PC-9 (cell line): ENCODE data around the gene CYP27B1. TPM values are rescaled to one million over a fixed set of nuclear protein-coding genes. Genes with fewer than 3 reads are reported as not detected.

Experiments
- BruUV-seq: library from RNA; stranded (reverse); fragments of 400-500 nt; replicated peaks from 2 replicates; lab custom pipeline; 2021; lab: Mats Ljungman, UMichigan
- CTCF ChIA-PET: fragments of 300-600 bp; sonication (Branson Sonifier 250); formaldehyde crosslinking; loops from one replicate; lab custom pipeline; 2022; ENCODE audit warnings: antibody characterized with exemption; lab: Charles Lee
- POLR2A ChIA-PET: fragments of 300-600 bp; sonication (Branson Sonifier 250); formaldehyde crosslinking; loops from one replicate; lab custom pipeline; 2022; ENCODE audit warnings: antibody characterized with exemption; ENCODE audit not compliant: unreplicated experiment; lab: Charles Lee
- DNase-seq, 2 experiments: peaks; one replicate each; pipeline versions ENCODE4 v3.0.0 to v3.0.0-alpha.2; 2015 to 2022; ENCODE audit warnings: mixed read lengths in 1 of 2
- H2AFZ ChIP-seq: fragments of 200-600 bp; sonication (generic); 2 replicates; pipeline ENCODE4 v1.8.1; 2017; ENCODE audit warnings: antibody characterized with exemption
- H3F3A ChIP-seq: fragments of 200-600 bp; sonication (generic); 2 replicates; pipeline ENCODE4 v1.8.1; 2017; ENCODE audit warnings: antibody characterized with exemption, mild to moderate bottlenecking, low read depth; ENCODE audit not compliant: insufficient read depth
- H3K27ac ChIP-seq: fragments of 200-600 bp; sonication (generic); 2 replicates; pipeline ENCODE4 v1.6.1; 2016; ENCODE audit warnings: mixed run types
- H3K27me3 ChIP-seq: fragments of 200-600 bp; sonication (generic); 2 replicates; pipeline ENCODE4 v1.6.1; 2016; ENCODE audit warnings: low read depth, mixed run types; ENCODE audit not compliant: insufficient read depth
- H3K36me3 ChIP-seq: fragments of 200-600 bp; sonication (generic); 2 replicates; pipeline ENCODE4 v1.6.1; 2016; ENCODE audit warnings: low read depth, mixed run types
- H3K4me1 ChIP-seq: fragments of 200-600 bp; sonication (generic); replicated peaks from 2 replicates; pipeline ENCODE4 v1.6.1; 2016; ENCODE audit warnings: mixed run types; ENCODE audit not compliant: insufficient read depth
- H3K4me2 ChIP-seq: fragments of 200-600 bp; sonication (generic); 2 replicates; pipeline ENCODE4 v1.6.1; 2017; ENCODE audit warnings: mixed run types
- H3K4me3 ChIP-seq: fragments of 200-600 bp; sonication (generic); 2 replicates; pipeline ENCODE4 v1.6.1; 2016; ENCODE audit warnings: mixed run types
- H3K79me2 ChIP-seq: fragments of 200-600 bp; sonication (generic); 2 replicates; pipeline ENCODE4 v1.6.1; 2017; ENCODE audit warnings: low read depth, mixed run types
- H3K9me2 ChIP-seq: fragments of 200-600 bp; sonication (generic); 2 replicates; pipeline ENCODE4 v1.8.1; 2017; ENCODE audit warnings: mild to moderate bottlenecking; ENCODE audit not compliant: insufficient read depth
- H3K9me3 ChIP-seq: fragments of 200-600 bp; sonication (generic); 2 replicates; pipeline ENCODE4 v1.8.1; 2016; ENCODE audit warnings: low read depth; ENCODE audit not compliant: insufficient read depth
- H4K20me1 ChIP-seq: fragments of 200-600 bp; sonication (generic); 2 replicates; pipeline ENCODE4 v1.8.1; 2017; ENCODE audit not compliant: insufficient read depth
- CTCF ChIP-seq: fragments of 200-600 bp; sonication (generic); conservative IDR thresholded peaks from 2 replicates; pipeline ENCODE4 v1.6.1; 2017; ENCODE audit warnings: mixed run types, antibody characterized with exemption, mild to moderate bottlenecking, moderate library complexity
- EZH2 ChIP-seq: fragments of 200-600 bp; sonication (generic); IDR thresholded peaks from 2 replicates; pipeline ENCODE4 v1.8.0; 2017; ENCODE audit warnings: antibody characterized with exemption, low read depth
- intact Hi-C: fragments of 100-400 bp; cut with micrococcal nuclease; formaldehyde crosslinking; loops from one replicate; pipeline ENCODE4 v1.10.0; 2022; ENCODE audit not compliant: unreplicated experiment
- total RNA-seq: library from RNA; stranded (reverse); gene quantifications from 2 replicates; pipeline ENCODE4 v1.2.3, GENCODE V29; 2021

Gene CYP27B1
- total RNA-seq, 1 experiment from 2014 or later = 1.8 TPM

GRCh38 chr12:57720606-57721595 lies 46.0 kb downstream of the CYP27B1 start:
- TSS peak; percentile 39 for BruUV-seq
- TF ChIP-seq EZH2 (no peak), CTCF (no peak)
- Histone ChIP-seq H3K4me3 (no peak overlapping the region), H2AFZ (no peak overlapping the region), H3K9me3 (no peaks in the 10 kb centered on the region), H3K79me2 (no peaks in the 10 kb centered on the region), H3K4me1 (no peaks in the 10 kb centered on the region), H3K4me2 (no peak overlapping the region), H3K27ac (no peak overlapping the region), H4K20me1 (no peaks in the 10 kb centered on the region), H3F3A (no peaks in the 10 kb centered on the region), H3K36me3 (no peaks in the 10 kb centered on the region), H3K27me3 (no peaks in the 10 kb centered on the region), H3K9me2 (no peaks in the 10 kb centered on the region)
- ChIA-PET POLR2A (interaction anchor here (0.6 kb wide), 1 partner anchor 216 kb away, joined by 3 read pairs; no protein-coding TSS in a partner anchor), CTCF (no interaction called here)
- DNase-seq = no peak
- intact Hi-C loops = loop anchor here (10.0 kb wide), 1 partner anchor 126 kb away; the partner anchor contains the start of gene PIP4K2C

GRCh38 chr12:57719777-57720605 lies 46.9 kb downstream of the CYP27B1 start:
- Histone ChIP-seq H3K36me3 (no peaks in the 10 kb centered on the region), H3K27ac (no peak overlapping the region), H3K9me3 (no peaks in the 10 kb centered on the region), H3F3A (no peaks in the 10 kb centered on the region), H3K4me1 (no peaks in the 10 kb centered on the region), H3K4me3 (no peak overlapping the region), H3K79me2 (no peaks in the 10 kb centered on the region), H2AFZ (no peak overlapping the region), H4K20me1 (no peaks in the 10 kb centered on the region), H3K9me2 (no peaks in the 10 kb centered on the region), H3K27me3 (no peaks in the 10 kb centered on the region), H3K4me2 (no peak overlapping the region)
- no TSS peak for BruUV-seq
- no peak for DNase-seq
- CTCF ChIA-PET = no interaction called here
- intact Hi-C loops = loop anchor here (10.0 kb wide), 1 partner anchor 125 kb away; the partner anchor contains the start of gene PIP4K2C
- POLR2A ChIA-PET = no interaction called here
- no peak for TF ChIP-seq CTCF
- TF ChIP-seq EZH2 = no peak
